Neural crest cell (in vitro differentiated cells): ENCODE results near the gene EMC8. TPM values are rescaled to one million over a fixed set of nuclear protein-coding genes. Genes with fewer than 3 reads are reported as not detected.
"Not testable (repeated sequence)": the region's sequence is repeated elsewhere in the genome, so short reads cannot be mapped to it uniquely, and the experiment has no call there.

Experiments used
- DNase-seq: peaks from one replicate; pipeline ENCODE4 v3.0.0; 2021; ENCODE audit warnings: low read depth, mixed read lengths, low spot score
- H3K27ac Mint-ChIP-seq: one replicate; pipeline ENCODE4 v1.8.0; 2021; ENCODE audit warnings: mild to moderate bottlenecking, mixed read lengths; ENCODE audit not compliant: unreplicated experiment
- H3K27me3 Mint-ChIP-seq: 2 replicates; pipeline ENCODE4 v1.8.0; 2021; ENCODE audit warnings: low read depth, mild to moderate bottlenecking, mixed read lengths
- H3K36me3 Mint-ChIP-seq: 2 replicates; pipeline ENCODE4 v1.8.0; 2021; ENCODE audit warnings: low read depth, mild to moderate bottlenecking, mixed read lengths
- H3K4me1 Mint-ChIP-seq: 2 replicates; pipeline ENCODE4 v1.8.0; 2021; ENCODE audit warnings: mixed read lengths
- H3K4me3 Mint-ChIP-seq: one replicate; pipeline ENCODE4 v1.8.0; 2021; ENCODE audit warnings: mild to moderate bottlenecking, mixed read lengths
- H3K9me3 Mint-ChIP-seq: 2 replicates; pipeline ENCODE4 v1.8.0; 2021; ENCODE audit warnings: mixed read lengths
- CTCF ChIP-seq: fragments of 200-600 bp; sonication (generic); conservative IDR thresholded peaks from 2 replicates; pipeline ENCODE4 v1.5.0; 2021; ENCODE audit warnings: antibody characterized with exemption, mild to moderate bottlenecking
- total RNA-seq: library from RNA; stranded (reverse); gene quantifications from 2 replicates; pipeline ENCODE4 v1.2.1, GENCODE V29; 2021

The EMC8 gene
- total RNA-seq, 1 donor from 2014 or later = 44.1 TPM

- DNase-seq = peak; percentile 94
- no peak overlapping the region for H3K27ac Mint-ChIP-seq
- H3K36me3 Mint-ChIP-seq = no peaks in the 10 kb centered on the region
- TF ChIP-seq CTCF = peak; percentile 80
- no peaks in the 10 kb centered on the region for H3K9me3 Mint-ChIP-seq
- peaks cover 55% of the 10 kb centered on the region for H3K27me3 Mint-ChIP-seq
- no peaks in the 10 kb centered on the region for H3K4me1 Mint-ChIP-seq
- no peak overlapping the region for H3K4me3 Mint-ChIP-seq
Measured at GRCh38 chr16:85819245-85819644, 19.9 kb upstream of the EMC8 start.

GRCh38 chr16:85817195-85817594, 17.9 kb upstream of the EMC8 start:
- H3K27me3 Mint-ChIP-seq = peaks cover 69% of the 10 kb centered on the region
- not testable (repeated sequence) for H3K9me3 Mint-ChIP-seq, DNase-seq, H3K4me1 Mint-ChIP-seq, H3K36me3 Mint-ChIP-seq, H3K27ac Mint-ChIP-seq, H3K4me3 Mint-ChIP-seq

- no peak for TF ChIP-seq CTCF
- Mint-ChIP-seq H3K27me3 (peaks cover 70% of the 10 kb centered on the region), H3K4me3 (no peak overlapping the region), H3K9me3 (no peaks in the 10 kb centered on the region), H3K27ac (no peak overlapping the region), H3K4me1 (no peaks in the 10 kb centered on the region), H3K36me3 (no peaks in the 10 kb centered on the region)
- DNase-seq = no peak
Measured at GRCh38 chr16:85816159-85816558, 16.8 kb upstream of the EMC8 start.

DNA sequence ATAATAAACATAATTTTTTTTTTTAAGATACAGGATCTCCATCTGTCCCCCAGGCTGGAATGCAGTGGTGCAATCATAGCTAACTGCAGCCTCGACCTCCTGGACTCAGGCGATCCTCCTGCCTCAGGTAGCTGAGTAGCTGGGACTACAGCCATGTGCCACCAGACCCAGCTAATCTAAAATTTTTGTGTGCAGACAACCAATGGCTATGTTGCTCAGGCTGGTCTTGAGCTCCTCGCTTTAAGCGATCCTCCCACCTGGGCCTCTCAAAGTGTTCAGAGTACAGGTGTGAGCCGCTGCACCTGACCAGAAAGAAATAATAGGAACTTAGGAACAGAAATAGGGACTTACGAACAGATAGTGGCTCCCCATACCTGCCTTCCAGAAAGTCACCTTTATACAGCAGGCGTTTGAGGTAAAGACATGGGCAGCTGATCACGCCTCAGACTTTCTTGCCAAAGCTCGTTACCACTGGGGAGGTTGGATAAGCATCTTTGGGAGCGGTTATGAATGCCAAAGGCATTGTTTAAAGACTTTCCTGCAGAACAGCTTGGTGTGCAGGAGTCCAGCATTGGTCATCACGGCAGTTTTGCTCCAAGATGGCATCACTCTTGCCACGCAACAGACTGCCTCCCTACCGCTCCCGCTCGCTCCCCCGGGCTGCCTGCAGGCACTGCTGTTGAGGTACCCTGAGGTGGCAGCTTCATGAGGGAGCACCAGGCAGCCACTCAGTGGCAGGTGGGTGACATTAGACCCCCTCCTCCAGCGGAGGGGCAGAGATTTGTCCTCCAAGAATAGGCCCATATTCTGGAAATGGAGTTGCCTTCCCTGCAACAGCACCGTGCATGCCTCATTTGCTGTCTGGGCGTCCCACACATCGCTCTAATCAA, 13.7 kb upstream of the EMC8 start:
- no peak for DNase-seq
- H3K27ac Mint-ChIP-seq = no peak overlapping the region
- H3K36me3 Mint-ChIP-seq = no peaks in the 10 kb centered on the region
- peaks cover 41% of the 10 kb centered on the region for H3K27me3 Mint-ChIP-seq
- H3K9me3 Mint-ChIP-seq = no peaks in the 10 kb centered on the region
- TF ChIP-seq CTCF = no peak
- H3K4me1 Mint-ChIP-seq = no peaks in the 10 kb centered on the region
- H3K4me3 Mint-ChIP-seq = no peak overlapping the region

DNA sequence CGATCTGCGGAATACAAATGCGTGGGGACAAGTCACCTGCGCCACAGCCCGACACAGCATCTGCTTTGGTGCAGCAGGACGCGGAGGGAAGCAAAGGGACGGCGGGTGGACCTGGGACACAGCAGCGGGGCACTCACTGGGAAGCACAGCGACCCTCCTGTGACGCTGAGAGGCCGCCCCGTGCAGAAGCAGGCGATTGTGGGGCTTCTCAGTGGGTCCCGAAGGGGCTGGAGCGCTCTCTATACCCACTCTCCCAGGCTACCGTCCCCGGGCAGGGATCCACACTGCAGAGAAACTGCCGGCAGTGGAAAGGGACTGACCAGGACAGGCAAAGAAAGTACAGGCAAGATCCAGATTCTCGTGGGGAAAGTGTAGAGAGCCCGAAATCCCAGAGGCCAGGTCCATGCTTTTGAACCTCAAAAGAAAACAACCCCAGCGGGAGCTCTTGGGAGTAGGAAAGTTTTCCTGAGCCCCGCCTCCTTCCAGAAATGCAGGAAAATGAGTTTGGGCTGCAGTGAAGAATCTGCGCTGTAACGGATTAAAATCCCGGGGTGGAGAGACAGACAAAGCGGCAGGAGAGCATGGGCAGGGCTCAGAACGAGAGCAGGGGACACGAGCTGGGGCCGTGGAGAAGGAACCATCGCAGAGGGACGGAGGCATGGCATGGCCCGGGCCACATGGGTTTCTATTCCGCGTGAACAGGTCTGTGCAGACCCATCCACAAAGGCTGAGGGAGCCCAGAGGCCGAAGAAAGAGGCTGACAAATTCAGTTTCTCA, 12.9 kb upstream of the EMC8 start:
- Mint-ChIP-seq H3K27me3 (peaks cover 36% of the 10 kb centered on the region), H3K9me3 (no peaks in the 10 kb centered on the region), H3K36me3 (no peaks in the 10 kb centered on the region), H3K4me1 (no peaks in the 10 kb centered on the region), H3K27ac (no peak overlapping the region), H3K4me3 (no peak overlapping the region)
- no peak for TF ChIP-seq CTCF
- no peak for DNase-seq

GRCh38 chr16:85810742-85811115, 11.4 kb upstream of the EMC8 start:
- no peak overlapping the region for H3K4me3 Mint-ChIP-seq
- no peaks in the 10 kb centered on the region for H3K9me3 Mint-ChIP-seq
- peaks cover 36% of the 10 kb centered on the region for H3K27me3 Mint-ChIP-seq
- TF ChIP-seq CTCF = no peak
- no peaks in the 10 kb centered on the region for H3K4me1 Mint-ChIP-seq
- peaks cover 11% of the 10 kb centered on the region for H3K36me3 Mint-ChIP-seq
- DNase-seq = no peak
- H3K27ac Mint-ChIP-seq = no peak overlapping the region
